H1 (cell line): ENCODE measurements around the gene SZT2. TPM values are rescaled to one million over a fixed set of nuclear protein-coding genes. Genes with fewer than 3 reads are reported as not detected.

Experiments
- JUN ChIP-seq: IDR thresholded peaks from 2 replicates; pipeline ENCODE4 v1.6.1; 2011; ENCODE audit warnings: low read depth, mild to moderate bottlenecking, improper control_type of control experiment, low read length
- KDM5A ChIP-seq: fragments of 200-600 bp; IDR thresholded peaks from 2 replicates; pipeline ENCODE4 v1.7.1; 2012; ENCODE audit warnings: mild to moderate bottlenecking, low read length, inconsistent platforms, mixed read lengths
- RXRA ChIP-seq: IDR thresholded peaks from 2 replicates; pipeline ENCODE4 v1.6.1; 2011; ENCODE audit warnings: low read depth, mild to moderate bottlenecking, low read length, moderate library complexity; ENCODE audit not compliant: insufficient read depth
- SAP30 ChIP-seq: fragments of 300-600 bp; sonication (generic); IDR thresholded peaks from 2 replicates; pipeline ENCODE4 v1.7.1; 2012; ENCODE audit warnings: low read length, moderate library complexity, mild to moderate bottlenecking, inconsistent platforms; ENCODE audit not compliant: insufficient read depth, insufficient replicate concordance
- polyA plus RNA-seq, 7 experiments: library from polyadenylated mRNA; depleted of rRNA in 3 of 7; stranded (reverse) in 5 of 7; unstranded in 2 of 7; fragments of >200 nt in 5 of 7; fragments of 200-250 nt in 2 of 7; gene quantifications; 1 replicate in 5 of 7; 2 replicates in 1 of 7; 4 replicates in 1 of 7; pipeline versions ENCODE4 v1.2.1 to v1.2.3, GENCODE V29; 2011 to 2013; ENCODE audit warnings: missing spikeins in 2 of 7, mixed read lengths in 2 of 7
- total RNA-seq: library from RNA; stranded (reverse); fragmentation: NEBNext Ultra II Directional; extraction: Animal tissue kit (Norgen Biotek cat#: 25700); gene quantifications from 2 replicates; pipeline ENCODE4 v1.2.1, GENCODE V29; 2021
- TF ChIP-seq, protein P1 (sequence below): fragments of 300-600 bp; sonication (generic); IDR thresholded peaks from 2 replicates; pipeline ENCODE4 v1.7.1; 2012; ENCODE audit warnings: low read length, moderate library complexity, mild to moderate bottlenecking, inconsistent platforms; ENCODE audit not compliant: insufficient replicate concordance
- TF ChIP-seq, protein P2 (sequence below): IDR thresholded peaks from 2 replicates; pipeline ENCODE4 v1.6.1; 2012; ENCODE audit warnings: low read length, inconsistent platforms
- TF ChIP-seq, protein P3 (sequence below): IDR thresholded peaks from 2 replicates; pipeline ENCODE4 v1.6.1; 2011; ENCODE audit warnings: low read depth, mild to moderate bottlenecking, low read length; ENCODE audit not compliant: insufficient read depth

Gene SZT2
- total and polyA plus RNA-seq, 2 of the 8 experiments (the other 6 are each of a cell fraction or from before 2014, with no cell fraction given): 4.7 to 12.9 TPM

DNA sequence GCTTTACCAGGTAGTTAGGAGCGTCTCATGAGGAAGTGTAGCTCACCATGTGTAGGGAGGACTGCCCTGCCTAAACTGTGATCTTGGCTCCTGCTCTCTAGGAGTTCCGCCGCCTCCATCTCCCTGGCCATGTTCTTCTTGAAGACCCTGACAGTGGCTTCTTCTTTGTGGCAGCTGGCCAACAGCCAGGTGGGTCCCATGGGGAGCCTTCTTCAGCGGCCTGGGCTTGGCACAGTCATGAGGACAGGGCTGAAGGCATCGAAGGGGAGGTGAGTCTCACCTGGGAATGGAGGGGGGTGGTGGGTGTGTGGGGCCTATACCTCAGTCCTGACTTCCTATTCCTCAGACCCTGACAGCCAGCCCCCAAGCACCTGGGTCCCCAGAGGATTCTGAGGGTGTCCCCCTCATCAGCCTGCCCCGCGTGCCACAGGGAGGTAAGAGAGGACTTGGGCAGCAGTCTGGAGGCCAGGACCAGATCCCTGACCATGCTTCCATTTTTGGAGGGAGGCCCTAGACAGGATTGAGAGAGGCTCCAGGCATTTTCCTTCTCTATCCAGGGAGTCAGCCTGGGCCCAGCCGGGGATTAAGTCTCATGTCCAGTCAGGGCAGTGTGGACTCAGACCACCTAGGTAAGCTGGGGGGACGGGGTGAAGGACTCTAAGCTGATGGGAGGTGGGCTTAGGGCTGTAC is 42.6 kb downstream of the SZT2 start (continued):
- TF ChIP-seq, protein P1, sequence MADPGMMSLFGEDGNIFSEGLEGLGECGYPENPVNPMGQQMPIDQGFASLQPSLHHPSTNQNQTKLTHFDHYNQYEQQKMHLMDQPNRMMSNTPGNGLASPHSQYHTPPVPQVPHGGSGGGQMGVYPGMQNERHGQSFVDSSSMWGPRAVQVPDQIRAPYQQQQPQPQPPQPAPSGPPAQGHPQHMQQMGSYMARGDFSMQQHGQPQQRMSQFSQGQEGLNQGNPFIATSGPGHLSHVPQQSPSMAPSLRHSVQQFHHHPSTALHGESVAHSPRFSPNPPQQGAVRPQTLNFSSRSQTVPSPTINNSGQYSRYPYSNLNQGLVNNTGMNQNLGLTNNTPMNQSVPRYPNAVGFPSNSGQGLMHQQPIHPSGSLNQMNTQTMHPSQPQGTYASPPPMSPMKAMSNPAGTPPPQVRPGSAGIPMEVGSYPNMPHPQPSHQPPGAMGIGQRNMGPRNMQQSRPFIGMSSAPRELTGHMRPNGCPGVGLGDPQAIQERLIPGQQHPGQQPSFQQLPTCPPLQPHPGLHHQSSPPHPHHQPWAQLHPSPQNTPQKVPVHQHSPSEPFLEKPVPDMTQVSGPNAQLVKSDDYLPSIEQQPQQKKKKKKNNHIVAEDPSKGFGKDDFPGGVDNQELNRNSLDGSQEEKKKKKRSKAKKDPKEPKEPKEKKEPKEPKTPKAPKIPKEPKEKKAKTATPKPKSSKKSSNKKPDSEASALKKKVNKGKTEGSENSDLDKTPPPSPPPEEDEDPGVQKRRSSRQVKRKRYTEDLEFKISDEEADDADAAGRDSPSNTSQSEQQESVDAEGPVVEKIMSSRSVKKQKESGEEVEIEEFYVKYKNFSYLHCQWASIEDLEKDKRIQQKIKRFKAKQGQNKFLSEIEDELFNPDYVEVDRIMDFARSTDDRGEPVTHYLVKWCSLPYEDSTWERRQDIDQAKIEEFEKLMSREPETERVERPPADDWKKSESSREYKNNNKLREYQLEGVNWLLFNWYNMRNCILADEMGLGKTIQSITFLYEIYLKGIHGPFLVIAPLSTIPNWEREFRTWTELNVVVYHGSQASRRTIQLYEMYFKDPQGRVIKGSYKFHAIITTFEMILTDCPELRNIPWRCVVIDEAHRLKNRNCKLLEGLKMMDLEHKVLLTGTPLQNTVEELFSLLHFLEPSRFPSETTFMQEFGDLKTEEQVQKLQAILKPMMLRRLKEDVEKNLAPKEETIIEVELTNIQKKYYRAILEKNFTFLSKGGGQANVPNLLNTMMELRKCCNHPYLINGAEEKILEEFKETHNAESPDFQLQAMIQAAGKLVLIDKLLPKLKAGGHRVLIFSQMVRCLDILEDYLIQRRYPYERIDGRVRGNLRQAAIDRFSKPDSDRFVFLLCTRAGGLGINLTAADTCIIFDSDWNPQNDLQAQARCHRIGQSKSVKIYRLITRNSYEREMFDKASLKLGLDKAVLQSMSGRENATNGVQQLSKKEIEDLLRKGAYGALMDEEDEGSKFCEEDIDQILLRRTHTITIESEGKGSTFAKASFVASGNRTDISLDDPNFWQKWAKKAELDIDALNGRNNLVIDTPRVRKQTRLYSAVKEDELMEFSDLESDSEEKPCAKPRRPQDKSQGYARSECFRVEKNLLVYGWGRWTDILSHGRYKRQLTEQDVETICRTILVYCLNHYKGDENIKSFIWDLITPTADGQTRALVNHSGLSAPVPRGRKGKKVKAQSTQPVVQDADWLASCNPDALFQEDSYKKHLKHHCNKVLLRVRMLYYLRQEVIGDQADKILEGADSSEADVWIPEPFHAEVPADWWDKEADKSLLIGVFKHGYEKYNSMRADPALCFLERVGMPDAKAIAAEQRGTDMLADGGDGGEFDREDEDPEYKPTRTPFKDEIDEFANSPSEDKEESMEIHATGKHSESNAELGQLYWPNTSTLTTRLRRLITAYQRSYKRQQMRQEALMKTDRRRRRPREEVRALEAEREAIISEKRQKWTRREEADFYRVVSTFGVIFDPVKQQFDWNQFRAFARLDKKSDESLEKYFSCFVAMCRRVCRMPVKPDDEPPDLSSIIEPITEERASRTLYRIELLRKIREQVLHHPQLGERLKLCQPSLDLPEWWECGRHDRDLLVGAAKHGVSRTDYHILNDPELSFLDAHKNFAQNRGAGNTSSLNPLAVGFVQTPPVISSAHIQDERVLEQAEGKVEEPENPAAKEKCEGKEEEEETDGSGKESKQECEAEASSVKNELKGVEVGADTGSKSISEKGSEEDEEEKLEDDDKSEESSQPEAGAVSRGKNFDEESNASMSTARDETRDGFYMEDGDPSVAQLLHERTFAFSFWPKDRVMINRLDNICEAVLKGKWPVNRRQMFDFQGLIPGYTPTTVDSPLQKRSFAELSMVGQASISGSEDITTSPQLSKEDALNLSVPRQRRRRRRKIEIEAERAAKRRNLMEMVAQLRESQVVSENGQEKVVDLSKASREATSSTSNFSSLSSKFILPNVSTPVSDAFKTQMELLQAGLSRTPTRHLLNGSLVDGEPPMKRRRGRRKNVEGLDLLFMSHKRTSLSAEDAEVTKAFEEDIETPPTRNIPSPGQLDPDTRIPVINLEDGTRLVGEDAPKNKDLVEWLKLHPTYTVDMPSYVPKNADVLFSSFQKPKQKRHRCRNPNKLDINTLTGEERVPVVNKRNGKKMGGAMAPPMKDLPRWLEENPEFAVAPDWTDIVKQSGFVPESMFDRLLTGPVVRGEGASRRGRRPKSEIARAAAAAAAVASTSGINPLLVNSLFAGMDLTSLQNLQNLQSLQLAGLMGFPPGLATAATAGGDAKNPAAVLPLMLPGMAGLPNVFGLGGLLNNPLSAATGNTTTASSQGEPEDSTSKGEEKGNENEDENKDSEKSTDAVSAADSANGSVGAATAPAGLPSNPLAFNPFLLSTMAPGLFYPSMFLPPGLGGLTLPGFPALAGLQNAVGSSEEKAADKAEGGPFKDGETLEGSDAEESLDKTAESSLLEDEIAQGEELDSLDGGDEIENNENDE: no peak
- TF ChIP-seq JUN: no peak
- no peak for TF ChIP-seq SAP30
- TF ChIP-seq, protein P2, sequence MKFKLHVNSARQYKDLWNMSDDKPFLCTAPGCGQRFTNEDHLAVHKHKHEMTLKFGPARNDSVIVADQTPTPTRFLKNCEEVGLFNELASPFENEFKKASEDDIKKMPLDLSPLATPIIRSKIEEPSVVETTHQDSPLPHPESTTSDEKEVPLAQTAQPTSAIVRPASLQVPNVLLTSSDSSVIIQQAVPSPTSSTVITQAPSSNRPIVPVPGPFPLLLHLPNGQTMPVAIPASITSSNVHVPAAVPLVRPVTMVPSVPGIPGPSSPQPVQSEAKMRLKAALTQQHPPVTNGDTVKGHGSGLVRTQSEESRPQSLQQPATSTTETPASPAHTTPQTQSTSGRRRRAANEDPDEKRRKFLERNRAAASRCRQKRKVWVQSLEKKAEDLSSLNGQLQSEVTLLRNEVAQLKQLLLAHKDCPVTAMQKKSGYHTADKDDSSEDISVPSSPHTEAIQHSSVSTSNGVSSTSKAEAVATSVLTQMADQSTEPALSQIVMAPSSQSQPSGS: no peak
- no peak for TF ChIP-seq RXRA
- TF ChIP-seq, protein P3, sequence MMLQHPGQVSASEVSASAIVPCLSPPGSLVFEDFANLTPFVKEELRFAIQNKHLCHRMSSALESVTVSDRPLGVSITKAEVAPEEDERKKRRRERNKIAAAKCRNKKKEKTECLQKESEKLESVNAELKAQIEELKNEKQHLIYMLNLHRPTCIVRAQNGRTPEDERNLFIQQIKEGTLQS: no peak
- TF ChIP-seq KDM5A: no peak
